ENCODE data around the gene NEK1. TPM values are rescaled to one million over a fixed set of nuclear protein-coding genes. Genes with fewer than 3 reads are reported as not detected.

Gene NEK1
- total and polyA plus RNA-seq, 2 of the 8 experiments (the other 6 are each of a cell fraction or from before 2014, with no cell fraction given): 3.9 to 11.7 TPM

DNA sequence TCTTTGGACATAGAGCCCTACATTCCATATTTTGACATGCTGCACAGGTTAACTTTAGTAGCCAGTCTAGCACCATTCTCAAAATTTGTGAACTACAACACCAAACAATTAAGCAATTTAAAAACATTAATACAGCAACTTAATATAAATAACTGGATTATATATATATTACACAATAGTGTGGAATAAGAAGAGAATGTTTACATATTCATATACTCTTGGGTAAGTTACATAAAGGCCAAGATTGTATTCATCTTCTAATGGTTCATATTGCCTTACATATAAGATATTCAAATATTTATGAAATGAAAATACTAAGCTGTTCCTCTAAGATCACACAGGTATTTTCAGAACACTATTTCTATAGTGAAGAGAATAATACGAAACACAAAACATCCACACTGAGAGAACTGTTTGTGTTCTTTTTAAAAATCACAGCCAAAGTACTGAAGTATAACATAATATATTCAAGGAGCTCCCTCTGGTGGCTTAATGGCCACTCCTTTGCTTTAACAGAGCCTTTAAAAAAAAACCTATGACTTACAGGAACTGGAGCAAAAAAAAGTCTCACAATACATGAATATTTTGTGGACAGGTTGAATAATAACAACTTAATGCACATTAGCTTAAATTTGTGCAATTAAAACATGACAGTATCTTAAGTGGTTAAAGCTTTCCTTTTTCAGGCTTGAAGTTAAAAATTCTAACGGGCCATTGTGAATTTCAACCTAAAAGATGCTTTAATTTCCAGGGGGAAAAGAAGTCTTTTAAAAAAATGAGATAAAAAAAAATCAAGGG, 46.2 kb downstream of the NEK1 start:
- 48% methylated on average over 2 of the region's 2 CpGs; no CpG with 5 or more reads in 1 of the 2 experiments for WGBS, 2 experiments (ENCODE audit: extremely low coverage in 1 of 2, insufficient coverage in 1 of 2, insufficient read length in 1 of 2, insufficient replicate concordance in 2 of 2, low coverage in 1 of 2, low lambda C conversion rate in 2 of 2, missing lambda C conversion rate in 1 of 2)
- no peaks in the 10 kb centered on the region; a peak in 1 of 4 replicates for H3K9me3 ChIP-seq (ENCODE audit: insufficient read depth in 2 of 2, low read depth in 1 of 2, low read length in 1 of 2)
- H2AK5ac ChIP-seq (ENCODE audit: low read depth, low read length): no peak overlapping the region
- H3K4me3 ChIP-seq (ENCODE audit: extremely low read depth in 1 of 4, insufficient read depth in 2 of 4, low read depth in 3 of 4, low read length in 4 of 4): no peak overlapping the region
- TF ChIP-seq RAD21 (IDR thresholded peaks at IDR 0.05 in 1 of 2, conservative IDR thresholded peaks at IDR 0.05 in 1 of 2; ENCODE audit: low read depth in 2 of 2, low read length in 2 of 2): peak; percentile 55 to 57
- no peak for TF ChIP-seq TCF12 (IDR thresholded peaks at IDR 0.05; ENCODE audit: low read depth, low read length)
- TF ChIP-seq, protein P1, sequence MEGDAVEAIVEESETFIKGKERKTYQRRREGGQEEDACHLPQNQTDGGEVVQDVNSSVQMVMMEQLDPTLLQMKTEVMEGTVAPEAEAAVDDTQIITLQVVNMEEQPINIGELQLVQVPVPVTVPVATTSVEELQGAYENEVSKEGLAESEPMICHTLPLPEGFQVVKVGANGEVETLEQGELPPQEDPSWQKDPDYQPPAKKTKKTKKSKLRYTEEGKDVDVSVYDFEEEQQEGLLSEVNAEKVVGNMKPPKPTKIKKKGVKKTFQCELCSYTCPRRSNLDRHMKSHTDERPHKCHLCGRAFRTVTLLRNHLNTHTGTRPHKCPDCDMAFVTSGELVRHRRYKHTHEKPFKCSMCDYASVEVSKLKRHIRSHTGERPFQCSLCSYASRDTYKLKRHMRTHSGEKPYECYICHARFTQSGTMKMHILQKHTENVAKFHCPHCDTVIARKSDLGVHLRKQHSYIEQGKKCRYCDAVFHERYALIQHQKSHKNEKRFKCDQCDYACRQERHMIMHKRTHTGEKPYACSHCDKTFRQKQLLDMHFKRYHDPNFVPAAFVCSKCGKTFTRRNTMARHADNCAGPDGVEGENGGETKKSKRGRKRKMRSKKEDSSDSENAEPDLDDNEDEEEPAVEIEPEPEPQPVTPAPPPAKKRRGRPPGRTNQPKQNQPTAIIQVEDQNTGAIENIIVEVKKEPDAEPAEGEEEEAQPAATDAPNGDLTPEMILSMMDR (IDR thresholded peaks at IDR 0.05; ENCODE audit: control extremely low read depth in 1 of 3, insufficient read depth in 1 of 3, low read depth in 1 of 3, low read length in 3 of 3): peak in 2 of 3 experiments; percentile 31 to 51; a peak in 2 of 4 replicates
- no peaks in the 10 kb centered on the region for H3K79me2 ChIP-seq (ENCODE audit: control insufficient read depth in 1 of 2, insufficient read depth in 2 of 2, low read length in 2 of 2)
- no peak overlapping the region for H3K18ac ChIP-seq (ENCODE audit: extremely low read depth, low read length)
- H4K5ac ChIP-seq (ENCODE audit: insufficient read length, low read depth, low read length): no peak overlapping the region
- no peak overlapping the region for H4K8ac ChIP-seq (ENCODE audit: extremely low read depth, insufficient read depth, low read length)
- no peak overlapping the region for H2BK15ac ChIP-seq (ENCODE audit: low read length)
- H2BK12ac ChIP-seq (ENCODE audit: low read depth, low read length): no peak overlapping the region
- H3K14ac ChIP-seq (ENCODE audit: insufficient read length): no peak overlapping the region
- H3K27me3 ChIP-seq (replicated peaks in 1 of 4; ENCODE audit: control insufficient read depth in 3 of 4, extremely low read depth in 1 of 4, insufficient read depth in 3 of 4, low read length in 3 of 4): no peaks in the 10 kb centered on the region
- H2BK20ac ChIP-seq (ENCODE audit: low read length): no peak overlapping the region
- DNase-seq (ENCODE audit: low read depth in 1 of 2, low spot score in 2 of 2): no peak
- H3K4ac ChIP-seq (replicated peaks; ENCODE audit: insufficient read length, low read depth, low read length): no peak overlapping the region
- H3K4me2 ChIP-seq (ENCODE audit: insufficient read depth in 1 of 2, low read depth in 2 of 2, low read length in 2 of 2): no peak overlapping the region
- H2BK120ac ChIP-seq (replicated peaks; ENCODE audit: low read depth, low read length): no peak overlapping the region
- no peak overlapping the region for H2BK5ac ChIP-seq (ENCODE audit: low read depth, low read length)
- no peak overlapping the region for H3K23ac ChIP-seq (ENCODE audit: insufficient read length)
- CTCF ChIA-PET (ENCODE audit: partially characterized antibody): interaction anchor here (0.5 to 2.3 kb wide), 22 partner anchors 9 to 740 kb away, joined by 3 to 12 read pairs (median 3); partner anchors contain the start of gene NEK1
- H3K79me1 ChIP-seq (ENCODE audit: low read depth, low read length): no peaks in the 10 kb centered on the region
- no peak overlapping the region for H3K27ac ChIP-seq (ENCODE audit: low read depth, low read length)
- no peak overlapping the region for H4K91ac ChIP-seq (replicated peaks; ENCODE audit: insufficient read length, low read length)
- H3K4me1 ChIP-seq (replicated peaks in 1 of 4; ENCODE audit: control insufficient read depth in 3 of 4, insufficient read depth in 4 of 4, low read length in 3 of 4): no peaks in the 10 kb centered on the region
- H4K20me1 ChIP-seq (replicated peaks in 1 of 2; ENCODE audit: control insufficient read depth in 1 of 2, insufficient read depth in 2 of 2, low read length in 2 of 2): no peaks in the 10 kb centered on the region
- no peak overlapping the region for H3K9ac ChIP-seq (replicated peaks in 1 of 4; ENCODE audit: extremely low read depth in 1 of 4, low read depth in 3 of 4, low read length in 3 of 4)
- H3K23me2 ChIP-seq (ENCODE audit: low read depth, low read length): no peaks in the 10 kb centered on the region
- no peak overlapping the region for H3K56ac ChIP-seq (replicated peaks; ENCODE audit: insufficient read length, low read depth, low read length)
- peak; percentile 32 for FAIRE-seq
- no peak overlapping the region for H2AFZ ChIP-seq (ENCODE audit: low read length)
- H3K36me3 ChIP-seq (ENCODE audit: control insufficient read depth in 2 of 4, insufficient read depth in 4 of 4, low read length in 3 of 4): no peaks in the 10 kb centered on the region; a peak in 1 of 8 replicates
- POLR2A ChIA-PET (ENCODE audit: partially characterized antibody): no interaction called here
